ENCODE data around the gene THAP10. TPM values are rescaled to one million over a fixed set of nuclear protein-coding genes. Genes with fewer than 3 reads are reported as not detected.
A peak's percentile ranks its signal among the peaks of the same experiment; 100 is the strongest.

The THAP10 gene
- total RNA-seq, 1 experiment from 2014 or later: 2.6 TPM

- no peak for TF ChIP-seq ARID4B (CRISPR knock-in tag; IDR thresholded peaks at IDR 0.05; ENCODE audit: borderline replicate concordance)
- TF ChIP-seq JAZF1 (CRISPR knock-in tag; IDR thresholded peaks at IDR 0.05): no peak
- TF ChIP-seq TEAD4 (CRISPR knock-in tag; IDR thresholded peaks at IDR 0.05): no peak
- TF ChIP-seq ZMAT4 (CRISPR knock-in tag; IDR thresholded peaks at IDR 0.05): no peak
Observed at GRCh38 chr15:70906842-70907241, 14.6 kb upstream of the THAP10 start (continued).

GRCh38 chr15:70902107-70902506 is 9.9 kb upstream of the THAP10 start:
- H3K27ac Mint-ChIP-seq: no peak overlapping the region
- no peaks in the 10 kb centered on the region for H3K36me3 Mint-ChIP-seq
- H3K4me3 Mint-ChIP-seq: no peak overlapping the region
- H3K4me1 Mint-ChIP-seq: 0 out of 2 replicates have a peak, but pooled peaks cover 3% of the 10 kb centered on the region
- no peak for ATAC-seq
- no peaks in the 10 kb centered on the region for H3K27me3 Mint-ChIP-seq (ENCODE audit: low read depth)
- CTCF ChIA-PET: no interaction called here
- POLR2A ChIA-PET: no interaction called here
- TF ChIP-seq SMAD4 (CRISPR knock-in tag; IDR thresholded peaks at IDR 0.05) (no peak), AFF4 (CRISPR knock-in tag; IDR thresholded peaks at IDR 0.05; ENCODE audit: borderline replicate concordance) (no peak), SOX15 (CRISPR knock-in tag; IDR thresholded peaks at IDR 0.05) (no peak), JUN (CRISPR knock-in tag; IDR thresholded peaks at IDR 0.05) (no peak), JAZF1 (CRISPR knock-in tag; IDR thresholded peaks at IDR 0.05) (no peak), CBFB (CRISPR knock-in tag; IDR thresholded peaks at IDR 0.05; ENCODE audit: low read depth) (no peak), ZNF281 (CRISPR knock-in tag; IDR thresholded peaks at IDR 0.05) (no peak)
- no peak for DNase-seq (ENCODE audit: low spot score)
- H3K9me3 Mint-ChIP-seq: no peaks in the 10 kb centered on the region

- Mint-ChIP-seq H3K9me3 (no peaks in the 10 kb centered on the region), H3K27ac (peak overlapping the region; percentile 97), H3K4me3 (peak overlapping the region; percentile 98), H3K27me3 (ENCODE audit: low read depth) (no peaks in the 10 kb centered on the region), H3K36me3 (no peaks in the 10 kb centered on the region), H3K4me1 (peaks cover 16% of the 10 kb centered on the region)
- ATAC-seq: peak; percentile 6
- DNase-seq (ENCODE audit: low spot score): no peak
- ChIA-PET CTCF (interaction anchor here (0.6 to 1.5 kb wide), 4 partner anchors 14 to 67 kb away, joined by 3 to 4 read pairs (median 4); no protein-coding TSS in a partner anchor), POLR2A (no interaction called here)
- TF ChIP-seq FOXP1 (CRISPR knock-in tag; IDR thresholded peaks at IDR 0.05; ENCODE audit: borderline replicate concordance) (no peak), SMAD4 (CRISPR knock-in tag; IDR thresholded peaks at IDR 0.05) (no peak), MAX (CRISPR knock-in tag; IDR thresholded peaks at IDR 0.05) (no peak), AFF4 (CRISPR knock-in tag; IDR thresholded peaks at IDR 0.05; ENCODE audit: borderline replicate concordance) (no peak), MXD4 (CRISPR knock-in tag; IDR thresholded peaks at IDR 0.05; ENCODE audit: borderline replicate concordance) (no peak), E2F4 (CRISPR knock-in tag; IDR thresholded peaks at IDR 0.05; ENCODE audit: borderline replicate concordance, low read depth) (no peak), ETV6 (CRISPR knock-in tag; IDR thresholded peaks at IDR 0.05) (no peak)
Observed at GRCh38 chr15:70892912-70893560, 803 bp upstream of the THAP10 start.

Data from WTC11 (cell line).